HAP-1 (cell line): ENCODE data around the gene OR52W1.
"Not testable (repeated sequence)": the region's sequence is repeated elsewhere in the genome, so short reads cannot be mapped to it uniquely, and the experiment has no call there.

Experiments
- DNase-seq, 2 experiments: peaks; one replicate each; pipeline ENCODE4 v3.0.0-alpha.2; 2016 to 2020; ENCODE audit warnings: low spot score in 2 of 2
- H3K27me3 ChIP-seq: fragments of 250-450 bp; sonication (Bioruptor Pico); 2 replicates; pipeline ENCODE4 v1.5.1; 2020; ENCODE audit warnings: low read depth, mild to moderate bottlenecking, moderate library complexity
- H3K36me3 ChIP-seq: fragments of 250-450 bp; sonication (Bioruptor Pico); replicated peaks from 2 replicates; pipeline ENCODE4 v1.5.1; 2020; ENCODE audit warnings: mild to moderate bottlenecking
- H3K4me1 ChIP-seq: fragments of 250-450 bp; sonication (Bioruptor Pico); 2 replicates; pipeline ENCODE4 v1.5.1; 2020; ENCODE audit warnings: mild to moderate bottlenecking
- H3K4me3 ChIP-seq: fragments of 250-450 bp; sonication (Bioruptor Pico); 2 replicates; pipeline ENCODE4 v1.5.1; 2020; ENCODE audit warnings: mild to moderate bottlenecking, moderate library complexity
- H3K9me3 ChIP-seq: fragments of 250-450 bp; sonication (Bioruptor Pico); 2 replicates; pipeline ENCODE4 v1.5.1; 2020; ENCODE audit warnings: mild to moderate bottlenecking, moderate library complexity
- in situ Hi-C: fragments of 300-500 bp; cut with MboI; formaldehyde crosslinking; loops from 3 replicates; pipeline ENCODE4 v1.14.3; 2020; ENCODE audit warnings: low sequenced_read_pairs, inconsistent platforms, mixed read lengths

The OR52W1 gene

GRCh38 chr11:6228520-6228919 lies 29.5 kb downstream of the OR52W1 start:
- Histone ChIP-seq H3K27me3 (no peaks in the 10 kb centered on the region), H3K4me1 (peaks cover 8% of the 10 kb centered on the region; the same call in 1 of the 2 replicates), H3K9me3 (no peaks in the 10 kb centered on the region), H3K36me3 (peaks cover 4% of the 10 kb centered on the region), H3K4me3 (no peak overlapping the region)
- in situ Hi-C loops = no loop called here
- no peak for DNase-seq

- no peaks in the 10 kb centered on the region for H3K9me3 ChIP-seq
- H3K4me3 ChIP-seq = no peak overlapping the region
- no peaks in the 10 kb centered on the region for H3K36me3 ChIP-seq
- no peak for DNase-seq
- in situ Hi-C loops = no loop called here
- peaks cover 10% of the 10 kb centered on the region; the same call in 1 of the 2 replicates for H3K4me1 ChIP-seq
- no peaks in the 10 kb centered on the region for H3K27me3 ChIP-seq
These were observed 30.9 kb downstream of the OR52W1 start for GRCh38 chr11:6229911-6230310.

DNA sequence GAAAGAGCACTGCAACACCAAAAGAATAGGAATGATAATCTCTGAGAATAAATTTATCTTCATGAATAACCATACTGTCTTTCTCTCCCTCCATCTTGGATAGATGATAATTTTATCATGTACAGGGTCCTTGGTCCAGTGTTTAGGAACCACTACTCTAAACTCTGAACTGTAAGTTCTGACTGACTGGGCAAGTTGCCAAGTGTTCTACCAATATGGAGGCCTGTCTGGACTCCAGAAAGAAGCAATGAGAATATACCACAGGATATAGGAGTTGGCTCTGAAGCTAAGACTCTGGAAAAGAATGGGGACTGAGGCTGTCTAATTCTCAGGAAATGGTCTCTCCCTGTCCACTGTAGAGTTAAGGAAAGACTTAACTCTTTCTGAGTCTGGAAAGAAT lies 33.9 kb downstream of the OR52W1 start:
- no peak for DNase-seq
- in situ Hi-C loops = no loop called here
- H3K9me3 ChIP-seq = no peaks in the 10 kb centered on the region
- H3K4me3 ChIP-seq = no peak overlapping the region
- H3K27me3 ChIP-seq = no peaks in the 10 kb centered on the region
- H3K36me3 ChIP-seq = no peaks in the 10 kb centered on the region
- H3K4me1 ChIP-seq = peaks cover 8% of the 10 kb centered on the region

DNA sequence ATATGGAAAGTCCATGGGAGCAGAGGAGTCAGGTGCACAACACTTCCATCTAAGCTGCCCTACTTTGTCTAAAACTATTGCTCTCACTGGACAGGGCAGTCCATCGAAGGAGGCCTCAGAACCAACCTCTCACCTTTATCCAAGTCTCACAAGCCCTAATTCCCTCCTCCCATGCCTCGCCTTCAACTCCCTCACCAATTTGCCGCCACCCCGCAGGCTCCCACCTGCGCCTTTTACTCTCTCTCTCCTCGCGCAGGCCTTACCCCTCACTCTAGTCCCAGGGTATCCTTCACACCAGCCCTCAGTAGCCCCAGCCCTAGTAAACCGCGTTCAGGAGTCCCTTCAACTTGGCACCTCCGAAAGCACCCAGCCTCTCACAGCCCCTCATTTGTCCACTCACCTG lies 35.0 kb downstream of the OR52W1 start:
- no peak for DNase-seq
- in situ Hi-C loops = no loop called here
- Histone ChIP-seq H3K9me3 (no peaks in the 10 kb centered on the region), H3K4me1 (peaks cover 8% of the 10 kb centered on the region), H3K36me3 (no peaks in the 10 kb centered on the region), H3K4me3 (peak overlapping the region; percentile 85), H3K27me3 (no peaks in the 10 kb centered on the region)

- H3K4me1 ChIP-seq = peaks cover 8% of the 10 kb centered on the region
- H3K9me3 ChIP-seq = no peaks in the 10 kb centered on the region
- H3K36me3 ChIP-seq = no peaks in the 10 kb centered on the region
- in situ Hi-C loops = no loop called here
- DNase-seq = peak; percentile 98 to 100
- no peaks in the 10 kb centered on the region for H3K27me3 ChIP-seq
- peak within 1 kb of the TSS; percentile 85 for H3K4me3 ChIP-seq
These were observed 35.5 kb downstream of the OR52W1 start, which contains the start of gene FHIP1B for GRCh38 chr11:6234387-6235107. Gene FHIP1B, minus strand, starts transcription at chr11:6234636. Its CDS starts 10,120 bp downstream, at chr11:6224516.

- Histone ChIP-seq H3K9me3 (no peaks in the 10 kb centered on the region), H3K27me3 (no peaks in the 10 kb centered on the region), H3K4me1 (peaks cover 8% of the 10 kb centered on the region), H3K4me3 (no peak overlapping the region), H3K36me3 (no peaks in the 10 kb centered on the region)
- DNase-seq = no peak
- in situ Hi-C loops = no loop called here
These were observed 38.2 kb downstream of the OR52W1 start for GRCh38 chr11:6237266-6237665.

DNA sequence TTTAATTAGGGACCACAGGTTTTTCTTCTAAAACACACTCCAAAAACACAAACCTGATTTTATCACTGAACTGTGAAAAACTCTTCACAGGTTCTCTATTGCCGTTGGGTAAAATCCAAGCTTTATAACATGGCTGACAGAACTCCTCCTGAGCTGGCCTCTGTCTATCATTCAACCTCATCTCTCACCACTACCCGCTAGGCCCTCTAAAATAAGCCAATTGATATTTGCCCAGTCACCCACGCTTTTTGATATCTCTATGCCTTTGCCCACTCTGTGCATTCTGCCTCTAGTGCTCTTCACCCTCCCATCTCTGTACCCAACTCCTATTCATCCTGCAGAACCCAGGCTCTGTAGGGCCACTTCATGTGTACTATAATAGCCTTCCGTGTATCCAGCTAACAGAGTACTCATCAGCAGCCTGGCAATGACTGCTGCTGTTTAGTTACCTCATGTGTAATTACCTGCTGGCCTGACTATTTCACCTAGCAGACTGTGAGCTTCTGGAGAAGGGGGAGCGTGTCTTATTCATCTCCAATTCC lies 38.8 kb downstream of the OR52W1 start:
- peaks cover 8% of the 10 kb centered on the region for H3K4me1 ChIP-seq
- in situ Hi-C loops = no loop called here
- no peaks in the 10 kb centered on the region for H3K27me3 ChIP-seq
- H3K36me3 ChIP-seq = no peaks in the 10 kb centered on the region
- H3K4me3 ChIP-seq = no peak overlapping the region
- DNase-seq = no peak
- no peaks in the 10 kb centered on the region for H3K9me3 ChIP-seq

GRCh38 chr11:6238902-6239301 lies 39.9 kb downstream of the OR52W1 start, which contains the start of gene CNGA4:
Gene CNGA4, plus strand, starts transcription at chr11:6239089. Its CDS starts 118 bp downstream, at chr11:6239207.
- Histone ChIP-seq H3K4me1 (peaks cover 4% of the 10 kb centered on the region; the same call in 1 of the 2 replicates), H3K9me3 (no peaks in the 10 kb centered on the region), H3K4me3 (no peak within 1 kb of the TSS), H3K27me3 (no peaks in the 10 kb centered on the region), H3K36me3 (no peaks in the 10 kb centered on the region)
- DNase-seq = no peak
- in situ Hi-C loops = no loop called here

DNA sequence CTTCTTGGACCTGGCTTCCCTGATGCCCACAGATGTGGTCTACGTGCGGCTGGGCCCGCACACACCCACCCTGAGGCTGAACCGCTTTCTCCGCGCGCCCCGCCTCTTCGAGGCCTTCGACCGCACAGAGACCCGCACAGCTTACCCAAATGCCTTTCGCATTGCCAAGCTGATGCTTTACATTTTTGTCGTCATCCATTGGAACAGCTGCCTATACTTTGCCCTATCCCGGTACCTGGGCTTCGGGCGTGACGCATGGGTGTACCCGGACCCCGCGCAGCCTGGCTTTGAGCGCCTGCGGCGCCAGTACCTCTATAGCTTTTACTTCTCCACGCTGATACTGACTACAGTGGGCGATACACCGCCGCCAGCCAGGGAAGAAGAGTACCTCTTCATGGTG lies 41.1 kb downstream of the OR52W1 start:
- H3K36me3 ChIP-seq = no peaks in the 10 kb centered on the region
- H3K4me3 ChIP-seq = no peak overlapping the region
- in situ Hi-C loops = no loop called here
- DNase-seq = no peak
- H3K4me1 ChIP-seq = peaks cover 3% of the 10 kb centered on the region; the same call in 1 of the 2 replicates
- no peaks in the 10 kb centered on the region; the same call in 1 of the 2 replicates for H3K27me3 ChIP-seq
- no peaks in the 10 kb centered on the region for H3K9me3 ChIP-seq

DNA sequence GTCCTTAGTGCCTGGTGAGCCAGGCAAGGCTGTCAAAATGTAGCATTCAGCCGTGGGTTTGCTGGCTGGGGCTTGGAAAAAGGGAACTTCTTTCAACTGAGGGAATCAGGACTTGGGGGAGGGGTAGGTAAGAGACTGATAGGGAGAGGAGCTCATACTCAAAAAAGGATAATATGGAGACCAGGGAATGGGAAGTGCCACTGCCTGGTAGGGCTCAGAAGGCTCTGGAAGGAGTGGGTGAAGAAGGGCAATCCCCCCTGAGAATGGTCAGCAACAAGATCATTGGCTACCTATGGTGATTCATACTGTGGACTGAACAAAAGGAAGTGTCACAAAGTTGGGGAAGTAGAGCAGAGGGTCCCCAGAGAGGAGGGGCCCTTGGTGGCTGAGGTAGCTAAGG lies 41.8 kb downstream of the OR52W1 start:
- H3K4me1 ChIP-seq = no peaks in the 10 kb centered on the region
- no peak overlapping the region for H3K4me3 ChIP-seq
- H3K9me3 ChIP-seq = no peaks in the 10 kb centered on the region
- in situ Hi-C loops = no loop called here
- H3K36me3 ChIP-seq = no peaks in the 10 kb centered on the region
- DNase-seq = no peak
- no peaks in the 10 kb centered on the region; the same call in 1 of the 2 replicates for H3K27me3 ChIP-seq

- no peak for DNase-seq
- Histone ChIP-seq H3K4me3 (no peak overlapping the region), H3K36me3 (no peaks in the 10 kb centered on the region), H3K4me1 (no peaks in the 10 kb centered on the region), H3K27me3 (no peaks in the 10 kb centered on the region; the same call in 1 of the 2 replicates), H3K9me3 (no peaks in the 10 kb centered on the region)
- in situ Hi-C loops = no loop called here
These were observed 42.3 kb downstream of the OR52W1 start for GRCh38 chr11:6241316-6241715.

DNA sequence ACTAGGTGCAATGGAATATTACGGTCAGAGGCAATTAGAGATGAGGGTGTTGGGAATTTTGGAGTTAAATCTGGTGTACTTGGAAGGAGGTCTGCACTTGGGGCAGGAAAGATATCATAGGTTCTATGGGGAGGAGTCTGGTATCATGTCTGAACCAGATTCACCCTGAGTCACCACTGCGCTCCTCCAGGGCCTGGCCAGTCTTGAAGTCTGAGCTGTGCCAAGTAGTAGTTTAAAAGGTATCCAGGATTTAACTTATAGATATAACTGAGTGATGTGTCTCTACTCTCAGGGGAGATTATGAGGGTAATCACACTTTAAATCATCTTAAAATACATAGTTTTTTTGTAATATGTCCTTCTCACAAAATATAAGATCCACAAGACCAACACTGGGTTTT lies 46.5 kb downstream of the OR52W1 start:
- Histone ChIP-seq H3K36me3 (no peaks in the 10 kb centered on the region), H3K27me3 (no peaks in the 10 kb centered on the region; the same call in 1 of the 2 replicates), H3K9me3 (no peaks in the 10 kb centered on the region), H3K4me3 (no peak overlapping the region), H3K4me1 (no peaks in the 10 kb centered on the region)
- in situ Hi-C loops = no loop called here
- DNase-seq = no peak

GRCh38 chr11:6248248-6248647 lies 49.2 kb downstream of the OR52W1 start:
- no peak overlapping the region for H3K4me3 ChIP-seq
- H3K4me1 ChIP-seq = no peaks in the 10 kb centered on the region
- no peak for DNase-seq
- H3K9me3 ChIP-seq = no peaks in the 10 kb centered on the region
- no peaks in the 10 kb centered on the region; the same call in 1 of the 2 replicates for H3K27me3 ChIP-seq
- in situ Hi-C loops = no loop called here
- H3K36me3 ChIP-seq = no peaks in the 10 kb centered on the region

GRCh38 chr11:6248897-6249296 lies 49.9 kb downstream of the OR52W1 start:
- DNase-seq, H3K9me3 ChIP-seq, in situ Hi-C loops, H3K4me1 ChIP-seq, H3K27me3 ChIP-seq, H3K36me3 ChIP-seq, H3K4me3 ChIP-seq: not testable (repeated sequence)
